ENCODE results near the gene PANX2.
"Not testable (repeated sequence)": the region's sequence is repeated elsewhere in the genome, so short reads cannot be mapped to it uniquely, and the experiment has no call there.

The PANX2 gene

DNA sequence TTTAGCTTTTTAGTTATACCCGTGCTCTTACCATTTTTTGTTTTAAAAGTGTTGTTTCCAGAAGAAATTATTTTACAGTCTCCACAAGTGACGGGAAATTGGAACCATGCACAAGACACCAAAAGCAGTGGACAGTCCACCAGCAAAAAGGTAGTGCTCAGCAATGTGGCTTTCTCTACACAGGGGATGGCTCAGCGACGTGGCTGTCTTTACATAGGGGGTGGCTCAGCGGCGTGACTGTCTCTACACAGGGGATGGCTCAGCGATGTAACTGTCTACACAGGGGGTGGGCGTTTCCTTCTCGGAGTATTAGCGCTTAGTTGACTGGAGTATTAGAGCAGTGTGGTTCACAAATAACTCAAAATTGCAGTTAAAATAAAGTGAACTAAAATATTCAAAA, 36.0 kb upstream of the PANX2 start:
- H3K4me3 ChIP-seq (ENCODE audit: low read depth, low read length), result no peak overlapping the region
- DNase-seq (ENCODE audit: low read depth), result no peak
- TF ChIP-seq, protein P1, sequence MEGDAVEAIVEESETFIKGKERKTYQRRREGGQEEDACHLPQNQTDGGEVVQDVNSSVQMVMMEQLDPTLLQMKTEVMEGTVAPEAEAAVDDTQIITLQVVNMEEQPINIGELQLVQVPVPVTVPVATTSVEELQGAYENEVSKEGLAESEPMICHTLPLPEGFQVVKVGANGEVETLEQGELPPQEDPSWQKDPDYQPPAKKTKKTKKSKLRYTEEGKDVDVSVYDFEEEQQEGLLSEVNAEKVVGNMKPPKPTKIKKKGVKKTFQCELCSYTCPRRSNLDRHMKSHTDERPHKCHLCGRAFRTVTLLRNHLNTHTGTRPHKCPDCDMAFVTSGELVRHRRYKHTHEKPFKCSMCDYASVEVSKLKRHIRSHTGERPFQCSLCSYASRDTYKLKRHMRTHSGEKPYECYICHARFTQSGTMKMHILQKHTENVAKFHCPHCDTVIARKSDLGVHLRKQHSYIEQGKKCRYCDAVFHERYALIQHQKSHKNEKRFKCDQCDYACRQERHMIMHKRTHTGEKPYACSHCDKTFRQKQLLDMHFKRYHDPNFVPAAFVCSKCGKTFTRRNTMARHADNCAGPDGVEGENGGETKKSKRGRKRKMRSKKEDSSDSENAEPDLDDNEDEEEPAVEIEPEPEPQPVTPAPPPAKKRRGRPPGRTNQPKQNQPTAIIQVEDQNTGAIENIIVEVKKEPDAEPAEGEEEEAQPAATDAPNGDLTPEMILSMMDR (IDR thresholded peaks at IDR 0.05; ENCODE audit: low read depth, low read length, missing control alignments), result no peak

DNA sequence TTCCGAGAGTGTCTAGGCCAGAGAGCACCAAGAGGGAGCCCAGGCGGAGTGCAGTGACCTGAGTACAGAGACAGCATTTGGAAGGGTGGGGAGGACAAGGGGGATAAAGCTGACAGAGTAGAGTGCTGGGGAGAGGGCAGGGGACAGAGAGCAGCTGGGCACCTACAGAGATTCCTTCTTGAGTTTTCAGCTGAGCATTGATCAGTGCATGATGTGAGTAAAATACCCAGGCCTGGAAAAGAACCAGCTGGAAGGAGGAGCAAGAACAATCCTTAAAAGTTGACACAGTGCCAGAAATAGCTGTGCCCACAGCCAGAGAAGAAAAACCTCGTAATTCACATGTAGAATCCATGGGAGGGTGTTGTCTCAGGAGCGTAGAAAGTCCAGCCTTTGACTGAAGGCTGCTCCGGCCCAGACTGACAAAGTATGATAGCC, 33.9 kb upstream of the PANX2 start:
- no peak for DNase-seq (ENCODE audit: low read depth)
- TF ChIP-seq, protein P1 (IDR thresholded peaks at IDR 0.05; ENCODE audit: low read depth, low read length, missing control alignments), result no peak
- H3K4me3 ChIP-seq (ENCODE audit: low read depth, low read length), result no peak overlapping the region

DNA sequence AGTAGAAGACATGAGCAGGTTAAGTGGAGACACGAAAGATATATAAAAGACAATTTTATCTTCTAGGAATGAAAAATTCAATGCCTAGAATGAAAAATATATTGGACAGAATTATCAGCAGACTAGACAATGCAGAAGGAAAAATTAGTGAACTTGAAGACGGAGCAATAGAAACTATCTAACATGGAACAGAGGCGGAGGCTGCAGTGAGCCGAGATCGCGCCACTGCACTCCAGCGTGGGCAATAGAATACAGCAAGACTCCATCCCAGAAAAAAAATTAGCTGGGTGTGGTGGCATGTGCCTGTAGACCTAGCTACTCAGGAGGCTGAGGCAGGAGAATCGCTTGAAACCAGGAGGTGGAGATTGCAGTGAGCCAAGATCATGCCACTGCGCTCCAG, 33.3 kb upstream of the PANX2 start:
- H3K4me3 ChIP-seq (ENCODE audit: low read depth, low read length); DNase-seq (ENCODE audit: low read depth): not testable (repeated sequence)

DNA sequence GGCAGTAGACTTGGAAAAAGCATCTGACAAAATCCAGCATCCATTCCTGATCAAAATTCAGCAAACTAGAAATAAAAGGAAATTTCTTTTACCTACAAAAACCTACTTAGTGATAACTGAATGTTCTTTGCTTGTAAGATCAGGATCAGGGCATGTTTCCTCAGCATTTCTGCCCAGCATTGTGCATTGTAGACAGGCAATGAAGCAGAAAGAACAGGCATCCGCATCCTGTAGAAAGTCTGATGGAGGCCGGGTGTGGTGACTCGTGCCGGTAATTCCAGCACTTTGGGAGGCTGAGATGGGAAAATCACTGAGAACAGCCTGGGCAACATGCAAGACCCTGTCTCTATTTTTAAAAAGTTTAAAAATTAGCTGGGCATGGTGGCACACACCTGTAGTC, 32.5 kb upstream of the PANX2 start:
- DNase-seq (ENCODE audit: low read depth), result no peak
- TF ChIP-seq, protein P1 (IDR thresholded peaks at IDR 0.05; ENCODE audit: low read depth, low read length, missing control alignments), result no peak
- no peak overlapping the region for H3K4me3 ChIP-seq (ENCODE audit: low read depth, low read length)

DNA sequence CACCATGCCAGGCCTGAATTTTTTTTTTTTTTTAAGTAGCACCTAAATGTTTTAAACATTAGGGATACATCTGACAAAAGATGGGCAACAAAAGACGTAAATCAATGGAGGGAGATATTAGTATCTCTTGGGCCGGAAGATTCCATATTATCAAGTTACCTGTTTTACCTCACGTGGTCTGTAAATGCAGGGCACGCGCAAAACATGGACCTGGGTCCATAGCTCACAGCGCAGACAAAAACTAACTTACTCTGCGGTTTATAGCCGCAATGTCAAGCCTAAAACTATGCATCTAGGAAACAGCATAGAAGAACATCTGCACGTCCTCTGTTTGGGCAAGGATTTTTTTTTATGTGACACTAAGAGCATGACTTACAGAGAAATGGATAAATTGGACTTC, 31.5 kb upstream of the PANX2 start:
- TF ChIP-seq, protein P1 (IDR thresholded peaks at IDR 0.05; ENCODE audit: low read depth, low read length, missing control alignments), result no peak
- no peak for DNase-seq (ENCODE audit: low read depth)

DNA sequence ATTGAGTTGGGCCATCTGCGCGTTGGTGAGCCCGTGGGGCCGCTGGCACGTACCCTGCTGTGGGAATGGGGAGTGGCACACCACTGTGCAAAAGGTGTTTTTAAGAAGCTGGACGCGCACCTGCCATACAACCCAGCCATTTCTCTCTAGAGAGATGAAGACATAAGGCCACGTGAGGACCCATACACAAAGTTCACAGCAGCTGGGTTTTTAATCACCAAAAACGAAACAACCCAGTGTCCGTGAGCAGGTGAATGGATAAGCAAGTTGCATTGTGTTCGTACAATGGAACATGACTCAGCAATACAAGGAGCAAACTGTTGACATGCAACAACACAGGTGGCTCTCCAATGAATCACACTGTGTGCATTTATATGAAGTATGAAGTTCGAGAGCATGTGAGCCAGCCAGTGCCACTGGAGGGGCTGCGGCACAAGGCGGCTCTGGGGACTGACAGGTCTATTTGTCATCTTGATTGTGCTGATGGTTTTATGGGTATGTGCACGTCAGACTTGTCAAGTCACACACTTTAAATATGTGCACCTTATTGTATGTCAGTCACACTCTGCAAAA, 30.6 kb upstream of the PANX2 start:
- no peak for DNase-seq (ENCODE audit: low read depth)
- no peak overlapping the region for H3K4me3 ChIP-seq (ENCODE audit: low read depth, low read length)
- TF ChIP-seq, protein P1 (IDR thresholded peaks at IDR 0.05; ENCODE audit: low read depth, low read length, missing control alignments), result no peak

More for the DNA sequence above, 31.5 kb upstream of the PANX2 start:
- no peak overlapping the region for H3K4me3 ChIP-seq (ENCODE audit: low read depth, low read length)

DNA sequence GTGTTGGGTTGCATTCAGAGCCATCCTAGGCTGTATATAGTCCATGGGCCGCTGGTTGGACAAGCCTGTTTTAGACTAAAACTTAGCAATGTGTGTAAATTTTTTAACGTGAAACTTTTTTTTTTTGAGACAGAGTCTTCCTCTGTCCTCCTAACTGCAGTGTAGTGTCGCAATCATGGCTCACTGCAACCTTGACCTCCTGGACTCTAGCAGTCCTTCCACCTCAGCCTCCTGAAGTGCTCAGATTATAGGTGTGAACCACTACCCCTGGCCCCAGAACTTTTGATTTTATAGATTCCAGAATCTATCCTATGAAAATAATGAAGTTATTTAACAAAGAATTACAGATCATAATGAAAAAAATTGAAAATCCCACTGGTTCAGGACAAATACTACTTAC, 29.9 kb upstream of the PANX2 start:
- no peak for DNase-seq (ENCODE audit: low read depth)
- TF ChIP-seq, protein P1 (IDR thresholded peaks at IDR 0.05; ENCODE audit: low read depth, low read length, missing control alignments), result no peak
- H3K4me3 ChIP-seq (ENCODE audit: low read depth, low read length), result no peak overlapping the region

All from GM12864 (cell line).